GM19467 (cell line): ENCODE measurements around the gene ZC3H12A.
A peak's percentile ranks its signal among the peaks of the same experiment; 100 is the strongest.

ENCODE experiments used
- ATAC-seq: cut with Tn5 transposase; IDR thresholded peaks from one replicate; pipeline ENCODE4 v1.9.1; 2021; ENCODE audit warnings: mild to moderate bottlenecking, moderate library complexity; ENCODE audit not compliant: unreplicated experiment

Gene ZC3H12A

GRCh38 chr1:37453647-37454046 is 20.7 kb upstream of the ZC3H12A start:
- ATAC-seq: no peak

- no peak for ATAC-seq
Observed at GRCh38 chr1:37455516-37455915, 18.9 kb upstream of the ZC3H12A start.

- no peak for ATAC-seq
Observed at GRCh38 chr1:37456614-37457013, 17.8 kb upstream of the ZC3H12A start.

DNA sequence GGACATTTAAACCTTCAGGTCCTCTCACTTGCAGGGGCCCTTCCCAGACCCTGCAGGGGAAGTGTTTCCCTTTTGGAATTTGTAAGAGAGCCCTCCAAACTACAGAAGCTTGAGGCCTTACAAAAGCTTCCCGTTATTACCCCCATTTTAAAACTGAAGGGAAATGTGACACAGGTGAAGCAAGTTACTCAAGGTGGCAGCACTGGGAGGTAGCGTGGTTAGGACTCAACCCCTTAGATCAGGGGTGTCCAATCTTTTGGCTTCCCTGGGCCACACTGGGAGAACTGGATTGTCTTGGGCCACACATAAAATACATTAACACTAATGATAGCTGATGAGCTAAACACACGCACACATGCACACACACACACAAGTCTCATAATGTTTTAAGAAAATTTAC is 15.8 kb upstream of the ZC3H12A start:
- ATAC-seq: no peak

- no peak for ATAC-seq
Observed at GRCh38 chr1:37461698-37462436, 12.5 kb upstream of the ZC3H12A start.

DNA sequence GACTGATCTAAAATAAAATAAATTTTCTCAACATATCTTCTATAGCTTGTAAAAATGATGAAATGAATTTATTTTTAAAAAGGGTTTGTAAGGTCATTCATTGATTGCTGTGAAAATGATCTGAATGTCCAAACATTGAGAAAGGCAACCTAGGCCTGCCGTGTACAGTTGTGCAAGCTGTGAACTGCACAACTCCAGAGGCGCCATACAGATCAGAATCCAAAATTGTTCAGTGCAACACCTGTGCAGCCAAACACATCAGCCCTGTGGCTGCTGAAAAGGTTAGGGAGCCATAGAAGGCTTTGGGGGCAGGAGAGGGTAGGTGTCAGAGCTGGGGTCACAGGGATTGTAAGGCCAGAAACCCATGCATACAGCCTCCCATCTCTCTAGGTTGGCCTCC is 9.9 kb upstream of the ZC3H12A start:
- ATAC-seq: no peak

DNA sequence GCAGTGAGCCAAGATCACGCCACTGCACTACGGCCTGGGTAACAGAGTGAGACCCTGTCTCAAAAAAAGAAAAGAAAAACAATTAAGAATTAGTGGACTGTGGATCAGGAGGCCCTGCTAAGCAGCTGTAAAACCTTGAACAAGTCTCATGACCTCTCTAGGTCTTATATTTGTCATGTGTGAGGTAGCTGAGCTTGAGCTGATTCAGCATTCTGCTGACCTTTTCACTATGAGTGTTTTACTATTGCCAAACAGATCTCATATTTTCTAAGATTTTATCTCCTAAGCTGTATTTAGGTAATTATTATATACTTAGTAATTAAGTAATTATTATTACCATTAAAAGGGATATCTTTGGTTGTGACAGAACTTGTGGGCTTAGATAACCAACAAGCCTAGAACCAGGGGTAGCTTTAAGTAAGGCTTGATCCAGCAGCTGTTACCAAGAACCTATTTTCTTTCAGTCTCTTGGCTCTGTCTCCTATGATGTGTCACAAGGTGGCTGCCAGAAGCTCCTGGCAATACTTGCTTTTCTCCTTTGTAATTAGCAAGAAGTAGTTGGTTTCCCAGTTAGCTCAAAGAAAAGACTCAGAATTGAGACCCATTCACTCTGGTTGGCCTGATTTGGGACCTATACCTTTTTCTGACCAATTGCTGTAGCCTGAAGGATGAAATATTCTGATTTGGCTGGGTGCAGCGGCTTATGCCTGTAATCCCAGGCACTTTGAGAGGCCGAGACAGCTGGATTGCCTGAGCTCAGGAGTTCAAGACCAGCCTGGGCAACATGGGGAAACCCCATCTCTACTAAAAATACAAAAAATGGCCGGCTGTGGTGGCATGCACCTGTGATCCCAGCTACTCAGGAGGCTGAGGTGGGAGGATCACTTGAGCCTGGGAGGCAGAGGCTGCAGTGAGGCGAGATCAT is 8.5 kb upstream of the ZC3H12A start:
- ATAC-seq: no peak

GRCh38 chr1:37468037-37468436 is 6.3 kb upstream of the ZC3H12A start:
- ATAC-seq: no peak

DNA sequence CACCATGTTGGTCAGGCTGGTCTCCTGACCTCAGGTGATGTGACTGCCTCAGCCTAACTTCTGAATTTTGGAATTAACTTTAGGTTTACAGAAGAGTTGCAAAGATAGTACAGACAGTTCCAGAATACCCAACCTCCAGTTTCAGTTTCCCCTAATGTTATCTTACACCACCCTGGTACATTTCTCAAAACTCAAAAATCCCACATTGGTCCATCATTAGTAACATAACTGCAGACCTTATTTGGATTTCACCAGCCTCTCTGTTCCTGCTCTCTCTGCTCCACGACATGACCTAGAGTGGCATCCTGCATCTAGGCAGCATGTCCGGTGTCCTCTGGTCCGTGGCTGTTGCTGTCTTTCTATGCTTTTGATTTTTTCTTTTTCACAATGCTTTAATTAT is 5.0 kb upstream of the ZC3H12A start:
- ATAC-seq: no peak

GRCh38 chr1:37471345-37472231 is 2.8 kb upstream of the ZC3H12A start:
- ATAC-seq: no peak

GRCh38 chr1:37472281-37472680 is 2.1 kb upstream of the ZC3H12A start:
- ATAC-seq: no peak

DNA sequence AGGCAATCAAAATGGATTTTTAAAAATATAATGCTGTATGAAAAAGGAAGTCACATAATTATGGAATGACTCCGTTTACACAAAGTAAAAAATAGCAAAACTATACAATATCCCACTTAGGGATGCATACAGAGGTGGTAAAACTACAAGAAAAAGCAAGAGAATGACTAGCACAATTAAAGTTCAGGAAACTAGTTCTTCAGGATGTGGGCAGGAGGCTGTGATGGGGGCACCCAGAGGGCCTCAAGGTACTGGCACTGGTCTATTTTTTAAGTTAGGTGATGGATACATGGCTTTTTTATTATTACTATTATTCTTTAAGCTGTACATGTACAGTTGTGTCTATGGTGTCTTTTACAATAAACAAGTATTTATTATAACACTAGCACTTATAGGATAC is 1.4 kb upstream of the ZC3H12A start:
- no peak for ATAC-seq

GRCh38 chr1:37473431-37474045 is 842 bp upstream of the ZC3H12A start:
- ATAC-seq: no peak

- ATAC-seq: peak; percentile 1
Observed at GRCh38 chr1:37474697-37475379, 458 bp downstream of the ZC3H12A start.

DNA sequence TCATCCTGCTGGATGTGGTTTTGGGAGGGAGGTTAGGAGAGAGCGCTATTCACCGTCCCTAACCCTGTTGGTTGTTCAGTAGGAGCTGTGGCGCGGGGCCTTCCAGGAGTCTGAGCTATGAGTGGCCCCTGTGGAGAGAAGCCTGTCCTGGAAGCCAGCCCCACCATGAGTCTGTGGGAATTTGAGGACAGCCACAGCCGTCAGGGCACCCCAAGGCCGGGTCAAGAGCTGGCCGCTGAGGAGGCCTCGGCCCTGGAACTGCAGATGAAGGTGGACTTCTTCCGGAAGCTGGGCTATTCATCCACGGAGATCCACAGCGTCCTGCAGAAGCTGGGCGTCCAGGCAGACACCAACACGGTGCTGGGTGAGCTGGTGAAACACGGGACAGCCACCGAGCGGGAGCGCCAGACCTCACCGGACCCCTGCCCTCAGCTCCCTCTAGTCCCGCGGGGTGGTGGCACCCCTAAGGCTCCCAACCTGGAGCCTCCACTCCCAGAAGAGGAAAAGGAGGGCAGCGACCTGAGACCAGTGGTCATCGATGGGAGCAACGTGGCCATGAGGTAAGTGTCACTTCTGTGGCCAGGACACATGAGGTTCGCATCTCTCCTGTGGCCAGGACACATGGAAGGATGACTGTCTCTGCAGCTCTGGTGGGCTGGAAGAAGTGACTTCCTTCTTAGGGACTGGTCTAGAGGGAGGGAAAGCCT is 1.2 kb downstream of the ZC3H12A start:
- ATAC-seq: no peak

- no peak for ATAC-seq
Observed at GRCh38 chr1:37476087-37476452, 1.7 kb downstream of the ZC3H12A start.

DNA sequence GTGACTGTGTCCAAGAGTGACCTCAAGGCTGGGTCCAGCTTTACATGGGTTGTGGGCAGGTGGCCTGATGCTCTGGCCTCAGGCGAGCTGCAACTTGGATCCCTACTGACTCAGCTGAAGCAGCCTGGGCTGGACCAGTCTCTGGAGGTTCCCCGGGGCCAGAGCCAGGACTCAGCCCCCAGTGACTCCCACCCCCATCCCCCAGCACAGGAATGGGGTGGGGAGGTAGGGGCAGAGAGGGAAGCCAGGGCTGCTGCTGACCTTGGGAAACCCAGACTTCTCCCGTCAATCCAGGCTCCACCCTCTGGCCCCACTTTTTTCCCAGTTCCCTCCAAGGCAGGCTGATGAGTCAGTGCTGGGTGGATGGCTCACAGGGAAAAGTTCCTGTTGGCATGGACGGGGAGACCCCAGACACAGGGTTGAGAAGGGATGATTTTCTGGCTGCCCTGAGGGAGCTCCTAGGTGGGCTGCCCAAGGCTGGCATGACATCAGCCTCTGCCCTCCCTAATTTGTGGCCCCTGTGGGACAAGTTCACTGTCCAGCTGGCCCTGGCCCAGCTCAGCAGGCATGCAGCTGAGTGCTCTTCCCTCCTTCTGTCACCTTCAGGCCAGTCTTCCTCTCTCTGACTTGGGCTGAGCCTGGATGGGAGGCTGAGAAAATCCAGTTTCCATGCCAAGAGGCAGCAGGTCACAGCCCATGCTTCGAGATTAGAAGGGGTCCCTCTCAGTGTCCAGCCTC is 2.2 kb downstream of the ZC3H12A start:
- ATAC-seq: no peak

GRCh38 chr1:37477198-37477931 is 3.0 kb downstream of the ZC3H12A start:
- ATAC-seq: peak; percentile 32
